ENCODE measurements around the gene CARD9. TPM values are rescaled to one million over a fixed set of nuclear protein-coding genes. Genes with fewer than 3 reads are reported as not detected.
A peak's percentile ranks its signal among the peaks of the same experiment; 100 is the strongest.

The CARD9 gene
- total RNA-seq, 4 donors from 2014 or later, result 0.57 to 1.1 (median 1.0) TPM

- no peak for DNase-seq
- no peak overlapping the region for H3K4me3 ChIP-seq
- H3K36me3 ChIP-seq, result peaks cover 0 to 24% (median 0%) of the 10 kb centered on the region in 3 donors
- peaks cover 0 to 12% (median 3%) of the 10 kb centered on the region in 3 donors for H3K4me1 ChIP-seq
- intact Hi-C loops (cut with DNase I), result no loop called here
- TF ChIP-seq CTCF (IDR thresholded peaks at IDR 0.05) (no peak), POLR2A (IDR thresholded peaks at IDR 0.05) (no peak)
- 80% methylated on average over 2 of the region's 23 CpGs; no CpG with 5 or more reads in 1 of the 2 donors for WGBS, 2 donors
- H3K9me3 ChIP-seq, result no peaks in the 10 kb centered on the region
- H3K27ac ChIP-seq, result peak overlapping the region in 1 of 4 donors; percentile 17
- H3K27me3 ChIP-seq, result peaks cover 0 to under 1% (median 0%) of the 10 kb centered on the region in 4 donors
Observed at GRCh38 chr9:136336881-136337280, 36.6 kb downstream of the CARD9 start.

- peak overlapping the region in 1 of 4 donors; percentile 39 for H3K27ac ChIP-seq
- H3K36me3 ChIP-seq, result peaks cover 0 to 24% (median 0%) of the 10 kb centered on the region in 3 donors
- intact Hi-C loops (cut with DNase I), result no loop called here
- H3K4me3 ChIP-seq, result no peak overlapping the region
- no peak for DNase-seq
- H3K4me1 ChIP-seq, result peaks cover 0 to 11% (median 0%) of the 10 kb centered on the region in 3 donors
- no peaks in the 10 kb centered on the region for H3K9me3 ChIP-seq
- TF ChIP-seq POLR2A (IDR thresholded peaks at IDR 0.05) (no peak), CTCF (IDR thresholded peaks at IDR 0.05) (no peak)
- H3K27me3 ChIP-seq, result no peaks in the 10 kb centered on the region
- 71% methylated on average over 17 of the region's 30 CpGs; no CpG with 5 or more reads in 1 of the 2 donors for WGBS, 2 donors
Observed at GRCh38 chr9:136336156-136336870, 37.2 kb downstream of the CARD9 start.

GRCh38 chr9:136335296-136336155, 37.9 kb downstream of the CARD9 start:
- no peaks in the 10 kb centered on the region for H3K9me3 ChIP-seq
- H3K4me1 ChIP-seq, result peaks cover 0 to 11% (median 0%) of the 10 kb centered on the region in 3 donors
- peak overlapping the region in 1 of 4 donors; percentile 39 for H3K27ac ChIP-seq
- DNase-seq, result no peak
- intact Hi-C loops (cut with DNase I), result no loop called here
- 81% methylated on average over 6 of the region's 26 CpGs; no CpG with 5 or more reads in 1 of the 2 donors for WGBS, 2 donors
- H3K4me3 ChIP-seq, result no peak overlapping the region
- H3K27me3 ChIP-seq, result no peaks in the 10 kb centered on the region
- TF ChIP-seq CTCF (IDR thresholded peaks at IDR 0.05) (no peak), POLR2A (IDR thresholded peaks at IDR 0.05) (no peak)
- H3K36me3 ChIP-seq, result peaks cover 0 to 24% (median 0%) of the 10 kb centered on the region in 3 donors

- DNase-seq, result no peak
- Histone ChIP-seq H3K9me3 (no peaks in the 10 kb centered on the region), H3K36me3 (peaks cover 0 to 24% (median 0%) of the 10 kb centered on the region in 3 donors), H3K27ac (no peak overlapping the region), H3K27me3 (no peaks in the 10 kb centered on the region), H3K4me1 (peaks cover 0 to 18% (median 0%) of the 10 kb centered on the region in 3 donors), H3K4me3 (no peak overlapping the region)
- no CpG with 5 or more reads among the region's 21 CpGs for WGBS, 2 donors
- intact Hi-C loops (cut with DNase I), result no loop called here
- TF ChIP-seq CTCF (IDR thresholded peaks at IDR 0.05), result no peak
- TF ChIP-seq POLR2A (IDR thresholded peaks at IDR 0.05), result no peak
Observed at GRCh38 chr9:136334541-136334940, 38.9 kb downstream of the CARD9 start.

Data from esophagus squamous epithelium (tissue), 5 donors.